SJSA1 (cell line): ENCODE data around the gene HBA1. TPM values are rescaled to one million over a fixed set of nuclear protein-coding genes. Genes with fewer than 3 reads are reported as not detected.
"Not testable (repeated sequence)": the region's sequence is repeated elsewhere in the genome, so short reads cannot be mapped to it uniquely, and the experiment has no call there.

Experiments
- DNase-seq, 2 experiments: peaks; one replicate each; pipeline ENCODE4 v3.0.0-alpha.2; 2015 to 2020; ENCODE audit warnings: low spot score in 2 of 2, low read depth in 1 of 2
- H3K27ac ChIP-seq: fragments of 250-450 bp; sonication (Bioruptor Pico); 2 replicates; pipeline ENCODE4 v1.5.1; 2020; ENCODE audit warnings: mild to moderate bottlenecking, moderate library complexity
- H3K27me3 ChIP-seq: fragments of 250-450 bp; sonication (Bioruptor Pico); replicated peaks from 2 replicates; pipeline ENCODE4 v1.5.1; 2020; ENCODE audit warnings: mild to moderate bottlenecking, moderate library complexity
- H3K36me3 ChIP-seq: fragments of 250-450 bp; sonication (Bioruptor Pico); 2 replicates; pipeline ENCODE4 v1.5.1; 2020; ENCODE audit warnings: mild to moderate bottlenecking
- H3K4me1 ChIP-seq: fragments of 250-450 bp; sonication (Bioruptor Pico); replicated peaks from 2 replicates; pipeline ENCODE4 v1.6.1; 2021; ENCODE audit warnings: mild to moderate bottlenecking
- H3K4me3 ChIP-seq: fragments of 250-450 bp; sonication (Bioruptor Pico); 2 replicates; pipeline ENCODE4 v1.5.1; 2020; ENCODE audit warnings: mild to moderate bottlenecking
- H3K9me3 ChIP-seq: fragments of 250-450 bp; sonication (Bioruptor Pico); replicated peaks from 2 replicates; pipeline ENCODE4 v1.5.1; 2020; ENCODE audit warnings: mild to moderate bottlenecking
- total RNA-seq: library from RNA; depleted of rRNA; stranded (reverse); fragments of >200 nt; shearing (Covaris generic); gene quantifications from 2 replicates; pipeline ENCODE4 v1.2.3, GENCODE V29; 2014

The HBA1 gene
- total RNA-seq, 1 experiment from 2014 or later, result not detected

DNA sequence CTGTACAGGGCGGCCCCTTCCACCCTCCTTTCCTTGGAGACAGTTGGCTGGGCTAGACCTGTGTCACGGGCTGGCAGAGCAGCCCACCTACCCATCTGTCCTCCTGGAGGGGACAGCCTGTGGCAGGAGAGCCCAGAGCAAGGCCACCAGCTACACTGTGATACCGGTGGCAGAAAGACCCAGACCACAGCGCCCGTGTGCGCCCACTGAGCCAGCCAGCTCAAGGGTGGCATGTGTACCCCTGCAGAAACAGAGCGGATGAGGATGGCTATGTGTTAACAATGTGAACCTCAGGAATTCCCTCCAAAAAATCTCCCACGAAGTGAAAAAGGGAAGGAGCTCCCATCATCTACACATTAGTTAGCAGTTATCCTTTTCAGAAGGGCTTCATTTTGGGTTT lies 10.8 kb downstream of the HBA1 start:
- DNase-seq, result no peak
- Histone ChIP-seq H3K27ac (no peak overlapping the region), H3K4me3 (no peak overlapping the region), H3K4me1 (no peaks in the 10 kb centered on the region), H3K36me3 (peaks cover 54% of the 10 kb centered on the region), H3K27me3 (no peaks in the 10 kb centered on the region), H3K9me3 (no peaks in the 10 kb centered on the region)

DNA sequence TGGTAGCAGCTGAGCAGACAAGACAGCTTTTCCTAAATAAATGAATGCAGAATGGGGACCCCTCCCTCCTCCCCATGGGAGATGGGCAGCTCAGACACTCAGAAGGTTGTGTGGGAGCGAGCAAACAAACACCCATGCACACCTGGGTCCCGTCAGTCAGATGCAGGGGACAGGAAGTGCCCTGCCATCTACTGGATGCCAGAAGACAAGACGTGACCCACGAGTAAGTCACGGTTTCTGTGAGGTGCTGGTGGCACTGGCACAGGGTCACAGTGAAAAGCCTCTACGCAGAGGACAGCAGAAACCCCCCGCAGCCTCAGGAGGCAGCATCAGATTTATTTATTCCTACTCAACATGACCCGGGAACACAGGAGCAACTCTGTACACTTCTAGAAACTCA lies 12.2 kb downstream of the HBA1 start:
- no peak overlapping the region for H3K27ac ChIP-seq
- no peaks in the 10 kb centered on the region for H3K27me3 ChIP-seq
- H3K36me3 ChIP-seq, result peaks cover 67% of the 10 kb centered on the region
- H3K4me1 ChIP-seq, result no peaks in the 10 kb centered on the region
- no peak overlapping the region for H3K4me3 ChIP-seq
- no peaks in the 10 kb centered on the region for H3K9me3 ChIP-seq
- DNase-seq, result no peak

DNA sequence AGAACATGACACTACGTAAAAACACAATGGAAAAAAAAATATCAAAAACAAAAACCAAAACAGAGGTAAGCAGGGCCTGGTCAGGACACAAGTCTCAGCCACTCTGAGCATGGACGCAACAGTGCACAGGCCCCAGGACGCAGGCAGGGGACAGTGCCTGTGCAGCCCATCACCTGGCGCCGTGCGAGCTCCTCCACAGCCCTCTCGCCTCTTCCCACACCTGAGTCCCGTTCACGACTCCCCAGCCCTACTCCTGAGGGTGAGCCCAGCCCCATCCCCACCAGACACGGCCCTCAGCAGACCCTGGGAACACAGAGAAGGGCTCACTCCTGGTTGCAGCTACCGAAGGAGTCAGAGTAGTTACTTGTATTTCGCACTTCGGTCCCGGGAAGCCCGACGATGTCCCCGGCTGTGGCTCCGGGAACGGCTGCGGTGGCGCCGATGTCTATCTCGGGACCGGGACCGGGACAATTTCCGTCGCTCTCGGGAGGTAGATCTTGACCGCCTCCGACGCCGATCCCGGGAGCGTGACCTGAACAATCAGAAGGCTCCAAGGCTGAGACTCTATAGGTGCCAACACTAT lies 13.2 kb downstream of the HBA1 start:
- no peaks in the 10 kb centered on the region for H3K9me3 ChIP-seq
- H3K4me3 ChIP-seq, result no peak overlapping the region
- no peak overlapping the region for H3K27ac ChIP-seq
- DNase-seq, result no peak
- no peaks in the 10 kb centered on the region for H3K27me3 ChIP-seq
- no peaks in the 10 kb centered on the region for H3K4me1 ChIP-seq
- peaks cover 77% of the 10 kb centered on the region for H3K36me3 ChIP-seq

DNA sequence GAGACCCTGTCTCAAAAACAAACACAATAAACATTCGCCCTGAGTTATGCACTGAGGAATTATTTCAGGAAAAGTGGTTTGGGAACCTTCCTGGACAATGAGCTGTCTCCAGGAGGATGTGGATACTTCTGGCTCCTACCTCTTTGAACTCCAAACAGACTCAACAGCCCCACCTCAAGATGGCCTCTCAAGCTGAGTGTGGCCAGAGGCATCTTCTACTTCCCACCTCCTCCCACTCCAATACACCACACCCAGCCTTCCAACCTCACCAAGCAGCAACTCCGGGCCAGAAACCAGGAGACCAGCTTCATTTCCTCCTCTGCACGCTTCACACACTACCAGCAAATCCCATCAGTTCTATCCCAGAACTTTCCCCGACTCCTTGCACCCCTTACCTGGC lies 15.4 kb downstream of the HBA1 start:
- H3K27ac ChIP-seq, result no peak overlapping the region
- DNase-seq, result no peak
- H3K36me3 ChIP-seq, result peaks cover 92% of the 10 kb centered on the region
- H3K4me1 ChIP-seq, result no peaks in the 10 kb centered on the region
- H3K4me3 ChIP-seq, result no peak overlapping the region
- no peaks in the 10 kb centered on the region for H3K9me3 ChIP-seq
- no peaks in the 10 kb centered on the region for H3K27me3 ChIP-seq

DNA sequence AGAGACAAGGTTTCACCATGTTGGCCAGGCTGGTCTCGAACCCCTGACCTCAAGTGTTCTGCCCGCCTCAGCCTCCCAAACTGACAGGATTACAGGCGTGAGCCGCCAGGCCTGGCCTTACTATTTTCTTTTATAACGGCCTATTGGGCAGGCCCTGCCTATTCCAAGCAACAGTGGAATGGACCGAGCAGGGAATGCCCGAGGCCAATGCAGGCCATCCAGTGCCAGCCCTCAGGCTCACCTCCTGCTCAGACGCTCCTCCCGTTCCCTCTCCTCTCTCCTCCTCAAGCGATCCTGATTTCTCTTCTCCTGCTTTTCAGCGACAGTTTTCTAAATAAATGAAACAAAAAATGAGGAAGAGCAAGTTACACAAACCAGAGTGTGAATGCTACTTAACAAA lies 16.2 kb downstream of the HBA1 start:
- Histone ChIP-seq H3K27ac (no peak overlapping the region), H3K27me3 (no peaks in the 10 kb centered on the region), H3K9me3 (no peaks in the 10 kb centered on the region), H3K4me3 (no peak overlapping the region), H3K4me1 (no peaks in the 10 kb centered on the region), H3K36me3 (peaks cover 95% of the 10 kb centered on the region)
- no peak for DNase-seq

DNA sequence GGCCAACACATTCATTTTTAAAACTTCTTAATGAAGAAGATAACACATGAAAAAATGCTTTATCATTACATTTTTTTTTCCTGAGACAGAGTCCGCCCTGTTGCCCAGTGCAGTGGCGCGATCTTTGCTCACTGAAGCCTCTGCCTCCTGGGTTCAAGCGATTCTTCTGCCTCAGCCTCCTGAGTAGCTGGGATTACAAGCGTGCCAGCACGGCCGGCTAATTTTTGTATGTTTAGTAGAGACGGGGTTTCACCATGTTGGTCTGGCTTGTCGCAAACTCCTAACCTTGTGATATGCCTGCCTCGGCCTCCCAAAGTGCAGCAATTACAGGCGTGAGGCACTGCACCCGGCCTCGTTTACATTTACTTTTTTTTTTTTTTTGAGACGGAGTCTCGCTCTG lies 17.0 kb downstream of the HBA1 start:
- H3K4me1 ChIP-seq, result no peaks in the 10 kb centered on the region
- no peaks in the 10 kb centered on the region for H3K27me3 ChIP-seq
- peaks cover 96% of the 10 kb centered on the region for H3K36me3 ChIP-seq
- H3K27ac ChIP-seq, result no peak overlapping the region
- no peaks in the 10 kb centered on the region for H3K9me3 ChIP-seq
- H3K4me3 ChIP-seq, result no peak overlapping the region
- no peak for DNase-seq

DNA sequence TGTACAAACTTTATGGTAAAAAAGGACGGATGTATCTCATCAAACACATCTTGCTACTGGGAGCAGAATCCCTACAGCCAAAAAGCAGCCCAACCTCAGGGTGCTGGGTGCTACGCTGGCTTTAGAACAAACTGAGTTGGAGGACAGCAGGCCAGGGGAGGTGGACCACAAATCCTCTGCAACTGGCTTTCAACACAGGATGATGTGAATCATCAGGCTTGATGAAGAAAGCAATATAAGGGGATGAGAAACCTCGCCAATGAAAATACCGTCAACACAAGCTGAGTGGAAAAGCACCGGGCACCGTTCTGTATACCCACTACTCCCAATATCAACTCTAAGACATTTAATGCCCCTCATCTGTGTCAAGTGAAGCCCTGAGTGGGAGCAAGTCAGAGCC lies 18.0 kb downstream of the HBA1 start:
- no peak for DNase-seq
- no peak overlapping the region for H3K4me3 ChIP-seq
- H3K9me3 ChIP-seq, result no peaks in the 10 kb centered on the region
- no peaks in the 10 kb centered on the region for H3K4me1 ChIP-seq
- no peak overlapping the region for H3K27ac ChIP-seq
- no peaks in the 10 kb centered on the region for H3K27me3 ChIP-seq
- H3K36me3 ChIP-seq, result peaks cover 96% of the 10 kb centered on the region

DNA sequence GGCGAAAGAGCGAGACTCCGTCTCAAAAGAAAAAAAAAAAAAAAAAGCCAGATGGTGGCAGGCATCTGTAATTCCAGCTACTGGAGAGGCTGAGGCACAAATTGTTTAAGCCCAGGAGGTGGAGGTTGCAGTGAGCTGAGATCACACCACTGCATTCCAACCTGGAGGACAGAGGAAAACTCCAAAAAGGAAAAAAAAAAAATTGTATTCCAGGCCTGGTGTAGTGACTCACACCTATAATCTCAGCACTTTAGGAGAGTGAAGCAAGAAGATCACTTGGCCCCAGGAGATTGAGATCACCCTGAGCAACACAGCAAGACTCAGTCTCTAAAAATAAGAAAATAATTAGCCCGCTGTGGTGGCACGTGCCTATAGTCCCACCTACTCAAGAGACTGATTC lies 23.9 kb downstream of the HBA1 start:
- no peak overlapping the region for H3K27ac ChIP-seq
- no peaks in the 10 kb centered on the region for H3K27me3 ChIP-seq
- H3K4me3 ChIP-seq, result no peak overlapping the region
- no peak for DNase-seq
- no peaks in the 10 kb centered on the region for H3K4me1 ChIP-seq
- peaks cover 80% of the 10 kb centered on the region for H3K36me3 ChIP-seq
- H3K9me3 ChIP-seq, result no peaks in the 10 kb centered on the region

DNA sequence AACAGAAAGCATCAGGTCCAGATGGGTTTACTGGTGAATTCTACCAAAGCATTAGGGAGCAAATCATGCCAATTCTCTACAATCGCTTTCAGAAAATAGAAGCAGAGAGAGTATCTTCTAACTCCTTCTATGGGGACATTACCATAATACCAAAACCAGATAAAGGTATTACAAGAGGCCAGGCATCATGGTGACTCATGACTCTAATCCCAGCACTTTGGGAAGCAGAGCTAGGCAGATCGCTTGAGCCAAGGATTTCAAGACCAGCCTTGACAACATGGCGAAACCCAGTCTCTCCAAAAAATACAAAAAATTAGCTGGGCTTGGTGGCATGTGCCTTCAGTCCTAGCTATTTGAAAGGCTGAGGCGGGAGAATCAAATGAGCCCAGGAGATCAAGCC lies 26.8 kb downstream of the HBA1 start:
- H3K4me1 ChIP-seq, result no peaks in the 10 kb centered on the region
- peaks cover 83% of the 10 kb centered on the region for H3K36me3 ChIP-seq
- H3K27me3 ChIP-seq, result no peaks in the 10 kb centered on the region
- H3K9me3 ChIP-seq, result no peaks in the 10 kb centered on the region
- DNase-seq, result no peak
- H3K27ac ChIP-seq, result no peak overlapping the region
- H3K4me3 ChIP-seq, result no peak overlapping the region

DNA sequence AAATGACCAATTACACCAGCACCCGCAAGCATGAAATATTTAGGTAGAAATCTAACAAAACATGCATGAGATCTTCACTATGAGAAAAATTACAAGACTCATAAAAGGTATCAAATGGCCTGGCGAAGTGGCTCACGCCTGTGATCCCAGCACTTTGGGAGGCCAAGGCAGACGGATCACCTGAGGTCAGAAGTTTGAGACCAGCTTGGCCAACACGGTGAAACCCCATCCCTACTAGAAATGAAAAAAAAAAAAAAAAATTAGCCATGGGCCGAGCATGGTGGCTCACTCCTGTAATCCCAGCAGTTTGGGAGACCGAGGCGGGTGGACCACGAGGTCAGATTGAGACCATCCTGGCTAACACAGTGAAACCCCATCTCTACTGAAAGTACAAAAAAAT lies 27.6 kb downstream of the HBA1 start:
- H3K9me3 ChIP-seq, H3K27me3 ChIP-seq, H3K4me3 ChIP-seq, H3K4me1 ChIP-seq, H3K27ac ChIP-seq, DNase-seq: not testable (repeated sequence)
- peaks cover 83% of the 10 kb centered on the region for H3K36me3 ChIP-seq

DNA sequence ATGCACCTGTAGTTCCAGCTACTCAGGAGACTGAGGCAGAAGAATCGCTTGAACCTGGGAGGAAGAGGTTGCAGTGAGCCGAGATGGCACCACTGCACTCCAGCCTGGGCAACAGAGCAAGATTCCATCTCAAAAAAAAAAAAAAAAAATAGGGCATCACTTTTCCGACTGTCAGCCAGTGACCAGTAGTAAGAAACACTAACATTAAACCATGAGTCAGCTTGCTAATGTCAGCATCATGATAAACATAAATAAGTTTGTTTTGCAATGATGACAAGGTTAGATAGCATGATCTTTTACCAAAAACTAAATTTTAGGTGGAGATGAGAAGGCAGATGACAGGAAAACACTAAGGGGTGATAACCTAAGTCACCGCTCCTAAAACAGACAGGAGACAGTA lies 32.9 kb downstream of the HBA1 start:
- H3K27ac ChIP-seq, DNase-seq, H3K4me3 ChIP-seq, H3K4me1 ChIP-seq, H3K27me3 ChIP-seq, H3K9me3 ChIP-seq: not testable (repeated sequence)
- H3K36me3 ChIP-seq, result peaks cover 90% of the 10 kb centered on the region

DNA sequence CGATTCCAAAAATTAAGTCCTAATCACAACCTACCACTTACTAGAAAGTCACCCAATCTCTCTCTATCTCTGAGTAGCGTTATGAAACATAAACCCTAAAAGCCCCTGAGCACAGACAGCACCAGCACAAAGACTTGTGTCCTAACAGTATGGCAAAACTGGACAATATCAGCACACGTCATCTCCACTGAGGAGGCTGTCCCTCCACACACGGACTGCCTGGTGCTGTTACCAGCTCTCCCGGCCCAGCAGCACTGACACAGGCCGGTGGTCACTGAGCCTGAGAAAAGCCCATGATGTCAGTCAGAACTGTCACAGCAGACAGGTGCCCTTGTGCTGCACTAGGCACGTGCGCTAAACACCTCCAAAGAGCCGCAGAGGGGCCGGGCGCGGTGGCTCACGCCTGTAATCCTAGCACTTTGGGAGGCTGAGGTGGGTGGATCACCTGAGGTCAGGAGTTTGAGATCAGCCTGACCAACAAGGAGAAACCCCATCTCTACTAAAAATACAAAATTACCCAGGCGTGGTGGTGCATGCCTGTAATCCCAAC lies 35.2 kb downstream of the HBA1 start:
- DNase-seq, H3K9me3 ChIP-seq, H3K4me3 ChIP-seq, H3K27ac ChIP-seq, H3K27me3 ChIP-seq, H3K4me1 ChIP-seq: not testable (repeated sequence)
- peaks cover 87% of the 10 kb centered on the region for H3K36me3 ChIP-seq

DNA sequence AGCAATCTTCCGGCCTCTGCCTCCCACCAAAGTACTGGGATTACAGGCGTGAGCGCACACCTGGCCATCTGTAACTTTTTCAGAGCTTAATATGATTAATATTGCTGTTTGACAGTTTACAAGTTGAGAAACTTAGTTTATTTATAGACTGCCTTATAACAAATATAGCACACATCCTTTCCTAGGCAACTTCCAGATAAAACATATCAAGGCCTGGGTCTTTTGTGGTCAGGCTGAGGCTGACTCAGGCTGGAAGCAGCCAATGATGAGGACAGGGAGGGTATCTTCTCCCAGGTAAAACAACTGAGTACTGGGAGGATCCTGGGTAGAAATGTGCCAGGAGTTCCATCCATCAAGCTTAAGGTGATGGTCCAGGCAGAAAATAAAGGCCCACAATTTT lies 36.5 kb downstream of the HBA1 start:
- no peak for DNase-seq
- no peak overlapping the region for H3K4me3 ChIP-seq
- no peak overlapping the region for H3K27ac ChIP-seq
- H3K9me3 ChIP-seq, result no peaks in the 10 kb centered on the region
- H3K27me3 ChIP-seq, result no peaks in the 10 kb centered on the region
- peaks cover 88% of the 10 kb centered on the region for H3K36me3 ChIP-seq
- H3K4me1 ChIP-seq, result no peaks in the 10 kb centered on the region

DNA sequence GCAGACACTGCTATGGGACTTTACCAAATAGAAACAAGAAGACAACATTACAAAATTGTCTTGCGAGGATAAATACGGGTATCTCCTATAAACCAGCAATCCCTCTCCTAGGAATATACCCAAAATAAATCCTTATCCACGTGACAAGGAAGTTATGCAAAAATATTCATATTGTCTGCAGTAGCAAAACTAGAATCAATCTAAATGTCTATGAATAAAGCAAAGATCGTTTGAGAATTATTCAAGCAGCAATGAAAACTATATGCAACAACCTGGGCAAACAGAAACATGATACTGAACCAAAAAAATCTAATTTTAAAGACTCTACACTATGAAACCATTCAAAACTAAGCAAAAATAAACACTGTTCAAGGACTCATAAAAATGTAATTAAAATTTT lies 43.5 kb downstream of the HBA1 start:
- H3K27ac ChIP-seq, result no peak overlapping the region
- H3K9me3 ChIP-seq, result no peaks in the 10 kb centered on the region
- no peaks in the 10 kb centered on the region for H3K27me3 ChIP-seq
- H3K4me1 ChIP-seq, result no peaks in the 10 kb centered on the region
- no peak for DNase-seq
- no peak overlapping the region for H3K4me3 ChIP-seq
- peaks cover 87% of the 10 kb centered on the region for H3K36me3 ChIP-seq
